HG03558 (cell line): Measurements from ENCODE around the gene RPL36.
"Not testable (repeated sequence)": the region's sequence is repeated elsewhere in the genome, so short reads cannot be mapped to it uniquely, and the experiment has no call there.

Experiments
- ATAC-seq: cut with Tn5 transposase; IDR thresholded peaks from one replicate; pipeline ENCODE4 v1.9.1; 2021; ENCODE audit warnings: moderate number of reproducible peaks; ENCODE audit not compliant: unreplicated experiment; ENCODE audit errors: extremely low read depth

RPL36 gene

DNA sequence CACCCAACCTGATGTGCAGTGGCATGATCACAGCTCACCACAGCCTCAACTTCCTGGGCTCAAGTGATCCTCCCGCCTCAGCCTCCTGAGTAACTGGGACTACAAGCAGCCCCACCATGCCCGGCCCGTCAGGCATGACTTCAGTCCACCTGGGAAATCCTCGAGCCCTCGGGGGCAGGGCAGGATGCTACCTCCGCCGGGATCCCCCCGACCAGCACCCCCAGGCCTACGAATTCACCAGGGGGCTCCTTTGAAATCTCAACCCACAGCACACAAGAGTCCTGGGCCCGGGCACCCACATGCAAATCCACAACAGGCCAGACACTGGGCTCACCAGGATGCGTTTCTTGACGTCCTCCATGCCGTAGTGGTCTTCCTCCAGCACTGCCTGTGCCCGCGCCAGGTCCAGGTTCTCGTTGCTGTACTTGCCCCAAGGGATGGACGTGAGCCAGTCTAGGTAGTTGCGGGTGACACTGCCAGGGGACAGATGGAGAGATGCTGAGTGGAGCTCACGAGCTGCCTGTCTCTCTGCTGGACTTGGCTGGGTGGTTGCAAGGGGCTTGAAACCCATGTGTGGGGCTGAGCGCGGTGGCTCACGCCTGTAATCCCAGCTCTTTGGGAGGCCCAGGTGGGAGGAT is 10.5 kb downstream of the RPL36 start:
- no peak for ATAC-seq

DNA sequence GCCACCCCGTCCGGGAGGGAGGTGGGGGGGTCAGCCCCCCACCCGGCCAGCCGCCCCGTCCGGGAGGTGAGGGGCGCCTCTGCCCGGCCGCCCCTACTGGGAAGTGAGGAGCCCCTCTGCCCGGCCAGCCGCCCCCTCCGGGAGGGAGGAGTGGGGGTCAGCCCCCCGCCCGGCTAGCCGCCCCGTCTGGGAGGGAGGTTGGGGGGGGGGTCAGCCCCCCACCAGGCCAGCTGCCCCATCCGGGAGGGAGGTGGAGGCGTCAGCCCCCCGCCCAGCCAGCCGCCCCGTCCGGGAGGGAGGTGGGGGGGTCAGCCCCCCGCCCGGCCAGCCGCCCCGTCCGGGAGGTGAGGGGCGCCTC is 11.9 kb downstream of the RPL36 start:
- not testable (repeated sequence) for ATAC-seq

DNA sequence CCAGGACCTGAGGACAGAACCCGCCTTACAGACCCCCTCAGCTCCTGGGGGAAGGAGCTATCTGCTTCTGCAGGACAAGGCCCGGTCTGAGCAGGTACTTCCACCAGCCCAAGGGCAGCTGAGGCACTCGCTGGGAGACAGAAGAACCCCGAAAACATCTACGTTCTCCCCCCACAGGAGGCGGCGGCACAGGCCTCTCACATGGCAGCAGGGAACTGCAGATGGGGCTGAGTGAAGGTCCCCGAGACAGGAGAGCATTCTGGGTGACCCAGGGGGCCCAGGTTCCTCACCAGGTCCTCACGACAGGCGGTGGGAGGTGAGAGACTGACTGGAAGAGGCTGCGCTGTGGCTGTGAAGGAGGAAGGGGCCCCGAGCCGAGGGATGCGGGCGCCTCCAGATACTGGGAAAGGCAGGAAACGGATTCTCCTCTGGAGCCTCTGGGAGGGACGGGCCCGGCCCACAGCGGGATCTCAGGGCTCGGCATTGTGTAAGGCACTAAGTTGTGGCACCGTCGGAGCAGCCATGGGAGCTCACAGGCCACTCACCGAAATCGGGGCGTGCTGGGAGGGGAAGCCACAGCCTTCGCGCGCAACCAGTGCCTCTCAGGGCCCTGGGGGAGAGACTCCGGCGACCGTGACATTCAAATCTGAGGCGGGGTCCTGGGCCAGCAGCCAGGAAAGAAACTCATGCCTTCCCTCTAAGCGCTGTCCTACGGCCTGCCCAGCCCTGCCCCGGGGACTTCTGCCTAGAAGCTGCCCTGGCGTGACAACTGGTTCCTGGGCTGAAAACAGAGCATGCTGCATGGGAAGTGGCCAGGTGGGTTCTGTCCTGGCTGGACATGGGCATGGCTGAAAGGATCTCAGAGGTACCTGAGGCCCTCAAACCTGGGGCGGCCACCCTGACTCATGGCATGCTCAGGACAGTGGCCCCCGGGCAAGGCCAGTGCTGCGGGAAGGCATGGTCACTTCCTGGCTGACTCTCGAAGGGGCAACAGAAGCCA is 14.0 kb downstream of the RPL36 start:
- no peak for ATAC-seq

DNA sequence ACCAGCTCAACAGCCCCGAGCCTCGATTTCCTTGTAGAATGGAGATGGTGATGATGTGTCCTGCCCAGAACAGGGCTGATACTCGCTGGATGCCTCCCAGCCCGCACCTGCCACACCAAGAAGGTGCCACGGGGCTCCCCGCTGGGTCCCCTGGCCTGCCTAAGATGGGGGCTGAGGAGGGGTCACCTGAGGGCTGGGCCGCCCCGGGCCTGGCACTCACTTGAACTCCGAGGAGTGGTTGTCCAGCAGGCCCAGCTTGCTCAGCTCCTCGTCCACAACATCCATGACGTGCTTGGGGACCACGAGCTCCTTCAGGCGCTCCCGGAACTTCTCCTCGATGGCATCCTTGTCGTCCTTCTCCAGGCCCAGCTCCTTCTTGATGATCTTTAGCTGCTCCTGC is 15.5 kb downstream of the RPL36 start:
- ATAC-seq = no peak

DNA sequence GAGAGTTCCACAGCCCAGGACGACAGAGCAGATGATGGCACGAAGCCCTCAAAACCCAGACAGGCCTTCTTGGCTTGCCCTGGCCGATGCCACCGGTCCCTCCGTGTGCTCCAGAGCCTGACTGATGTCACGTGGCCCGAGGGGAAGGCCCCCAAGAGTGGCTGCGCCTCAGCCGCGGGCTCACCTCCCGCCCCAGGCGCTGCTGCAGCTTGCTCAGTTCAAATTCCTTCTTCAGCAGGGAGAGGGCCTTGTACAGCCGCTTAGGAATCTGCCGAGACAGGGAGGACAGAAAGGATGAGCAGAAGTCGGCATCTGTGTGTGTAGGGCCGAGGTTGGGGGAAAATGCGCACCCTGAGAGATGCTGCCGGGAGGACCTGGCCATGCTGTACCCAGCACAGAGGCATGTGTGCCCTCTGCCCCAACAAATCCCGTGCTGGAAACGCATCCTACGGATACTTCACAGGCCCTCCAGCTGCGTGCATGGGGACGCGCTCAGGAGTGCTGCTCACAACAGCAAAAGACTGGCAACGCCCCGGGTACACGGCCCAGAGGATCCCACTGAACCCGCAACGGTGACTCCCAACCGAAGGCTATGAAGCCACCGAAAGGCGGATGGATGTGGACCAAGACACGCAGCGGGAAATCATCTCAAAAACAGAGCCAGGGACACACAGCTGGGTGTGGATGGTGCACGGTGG is 16.9 kb downstream of the RPL36 start:
- ATAC-seq = no peak

DNA sequence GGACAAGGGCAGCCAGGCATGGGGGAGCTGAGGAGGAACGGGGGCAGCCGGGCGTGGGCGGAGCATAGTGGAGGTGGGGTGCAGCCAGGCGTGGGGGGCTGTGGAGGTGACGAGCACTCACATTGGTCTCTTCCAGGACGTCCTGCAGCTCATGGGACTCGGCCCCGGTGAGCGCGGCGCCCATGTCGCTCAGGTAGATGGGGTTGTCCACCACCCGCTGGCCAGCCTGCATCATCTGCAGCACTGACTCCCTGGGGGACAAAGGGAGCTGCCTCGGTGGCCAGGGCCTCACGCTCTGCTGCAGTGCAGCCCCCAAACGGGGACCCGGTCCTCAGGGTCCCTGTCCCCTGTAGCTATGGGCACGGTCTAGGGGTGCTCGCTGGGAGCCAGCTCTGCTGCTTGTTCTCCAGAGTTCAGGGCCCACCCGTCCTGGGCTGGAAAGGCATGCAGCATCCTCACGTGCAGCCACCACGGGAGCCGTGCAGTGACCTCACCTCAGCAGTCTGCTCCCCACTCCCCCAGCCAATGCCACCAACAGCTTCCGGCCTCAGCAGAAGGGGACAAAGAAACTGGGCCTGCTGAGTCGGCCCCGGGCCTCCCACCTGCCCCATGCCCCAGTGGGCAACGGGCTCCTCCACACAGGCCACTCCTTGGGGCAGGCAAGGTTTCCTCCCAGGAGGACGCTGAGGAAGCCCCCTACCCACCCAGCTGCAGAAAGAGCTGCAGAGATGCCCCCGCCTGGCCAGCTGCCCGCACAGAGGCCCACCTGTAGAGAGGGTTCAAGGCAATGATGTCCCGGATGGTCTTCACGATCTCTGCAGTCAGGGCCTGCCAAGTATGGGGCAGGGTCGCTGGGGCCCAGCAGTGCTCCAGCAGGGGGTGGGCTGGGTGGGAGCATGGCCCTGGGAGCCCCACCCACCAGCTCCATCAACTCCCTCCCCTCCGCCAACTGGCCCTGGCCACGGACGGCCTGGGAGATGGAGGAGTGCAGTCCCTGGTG is 17.8 kb downstream of the RPL36 start:
- ATAC-seq = no peak

DNA sequence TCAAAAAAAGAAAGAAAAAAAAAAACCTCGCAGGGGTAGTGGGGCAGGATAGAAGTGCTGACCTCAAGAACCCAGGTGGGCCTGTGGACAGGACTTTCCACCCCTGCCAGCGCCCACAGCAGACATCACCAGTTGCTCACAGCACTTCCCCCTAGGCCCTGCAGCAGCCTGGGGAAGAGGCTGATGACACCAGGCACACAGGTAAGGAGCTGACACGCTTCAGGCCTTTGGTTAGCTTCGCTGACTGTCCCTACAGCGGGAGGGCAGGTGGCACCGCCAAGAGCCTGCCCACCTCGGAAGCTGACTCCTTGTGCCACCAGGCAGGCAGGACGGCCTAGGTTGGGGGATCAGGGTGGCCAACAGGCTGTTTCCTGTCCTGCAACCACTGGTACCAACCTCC is 20.9 kb downstream of the RPL36 start:
- no peak for ATAC-seq

DNA sequence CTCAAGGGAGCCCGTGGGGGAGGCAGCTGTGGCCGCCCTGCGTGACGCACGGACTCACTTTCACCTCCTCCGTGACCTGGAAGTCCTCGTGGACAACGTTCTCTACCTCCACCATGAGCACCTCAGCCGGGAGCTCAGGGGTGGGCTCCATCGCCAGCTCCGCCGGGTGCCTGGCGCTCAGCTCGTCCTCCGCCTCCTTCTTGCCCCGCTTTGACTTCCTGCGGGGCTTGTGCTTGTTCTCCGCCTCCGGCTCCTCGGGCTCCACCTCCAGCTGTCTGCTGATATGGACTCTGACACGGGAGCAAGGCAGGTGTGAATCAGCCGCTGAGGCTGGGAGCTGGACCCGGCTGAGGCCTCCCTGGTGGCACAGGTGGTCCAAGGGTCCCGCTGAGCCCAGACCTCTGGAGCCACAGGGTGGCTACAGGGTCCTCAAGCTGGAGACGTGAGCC is 21.6 kb downstream of the RPL36 start:
- no peak for ATAC-seq

DNA sequence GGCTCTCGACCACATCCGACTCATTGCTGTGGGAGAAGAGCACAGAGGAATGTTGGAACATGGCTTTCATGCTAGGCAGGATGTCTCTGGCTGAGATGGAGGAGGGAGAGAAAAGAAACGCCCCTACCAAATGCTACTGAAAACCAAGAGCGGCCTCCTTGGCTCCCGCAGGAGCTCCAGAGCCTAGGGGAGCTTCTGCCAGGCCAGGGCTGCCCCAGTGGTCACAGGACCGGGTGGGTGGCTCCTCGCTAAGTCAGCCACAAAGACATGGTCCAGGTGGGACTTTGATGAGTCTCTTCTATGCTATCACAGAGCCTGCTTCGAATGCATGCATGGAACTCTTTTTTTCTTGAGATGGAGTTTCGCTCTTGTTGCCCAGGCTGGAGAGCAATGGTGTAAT is 23.1 kb downstream of the RPL36 start:
- ATAC-seq = no peak

DNA sequence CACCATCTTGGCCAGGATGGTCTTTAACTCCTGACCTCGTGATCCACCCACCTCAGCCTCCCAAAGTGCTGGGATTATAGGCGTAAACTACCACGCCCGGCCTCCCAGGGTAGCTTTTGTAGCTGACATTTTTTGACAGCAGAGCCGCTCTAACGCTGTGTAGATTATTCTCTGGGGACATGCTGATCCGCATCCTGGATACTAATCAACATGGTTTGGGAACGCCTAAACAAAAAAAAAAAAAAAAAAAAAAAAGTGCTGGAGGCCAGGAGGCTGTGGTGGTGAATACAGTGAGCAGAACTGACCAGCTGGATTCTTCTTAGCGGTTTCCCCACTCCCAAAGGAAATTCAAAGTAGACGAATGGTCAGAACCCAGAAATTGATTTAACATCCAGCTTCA is 24.7 kb downstream of the RPL36 start:
- no peak for ATAC-seq

DNA sequence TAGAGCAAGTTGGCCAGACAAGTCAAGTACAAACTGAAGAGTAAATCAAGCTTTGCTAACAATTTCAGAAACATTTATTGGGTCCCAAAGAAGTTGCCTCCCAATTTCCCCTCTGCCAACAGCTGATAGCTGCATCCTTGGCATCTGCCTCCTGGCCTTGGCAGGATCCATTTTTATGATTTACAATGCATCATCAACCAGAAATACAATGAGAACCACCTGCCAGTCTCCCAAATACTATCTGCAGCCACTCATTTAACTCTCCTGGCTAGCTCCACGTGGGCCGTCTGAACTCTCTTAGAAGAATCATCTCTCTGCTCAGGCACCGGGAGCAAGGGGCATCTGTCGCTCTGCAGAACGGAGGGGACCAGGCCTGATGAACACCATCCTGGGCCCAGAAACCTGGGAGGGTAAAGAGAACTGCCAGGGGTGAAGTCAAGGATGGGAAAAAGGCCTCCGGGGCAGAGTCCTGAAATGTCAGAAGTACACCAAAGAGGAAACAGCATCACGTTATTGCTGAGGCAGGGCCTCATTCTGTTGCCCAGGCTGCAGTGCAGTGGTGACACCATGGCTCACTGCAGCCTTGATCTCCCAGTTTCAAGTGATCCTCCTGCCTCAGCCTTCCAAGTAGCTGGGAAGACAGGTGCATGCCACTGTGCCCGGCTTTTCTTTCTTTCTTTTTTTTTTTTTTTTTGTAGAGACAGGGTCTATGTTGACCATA is 27.3 kb downstream of the RPL36 start:
- ATAC-seq = no peak

DNA sequence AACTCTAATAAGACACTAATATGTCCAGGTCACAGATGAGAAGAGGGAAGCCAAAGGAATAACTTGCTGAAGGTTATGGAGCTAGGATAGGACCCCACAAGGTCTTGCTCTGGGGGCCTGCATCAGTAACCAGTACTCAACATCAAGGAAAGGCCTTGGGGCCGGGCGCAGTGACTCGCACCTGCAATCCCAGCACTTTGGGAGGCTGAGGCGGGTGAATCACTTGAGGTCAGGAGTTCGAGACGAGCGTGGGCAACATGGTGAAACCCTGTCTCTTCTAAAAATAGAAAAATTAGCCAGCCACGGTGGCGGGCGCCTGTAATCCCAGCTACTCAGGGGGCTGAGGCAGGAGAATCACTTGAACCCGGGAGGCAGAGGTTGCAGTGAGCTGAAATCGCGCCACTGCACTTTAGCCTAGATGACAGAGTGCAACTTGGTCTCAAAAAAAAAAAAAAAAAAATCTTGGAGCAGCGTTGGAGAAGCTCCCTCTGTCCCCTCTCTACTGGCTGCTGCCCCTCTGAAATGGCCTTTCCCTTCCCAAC is 28.0 kb downstream of the RPL36 start:
- ATAC-seq = no peak

DNA sequence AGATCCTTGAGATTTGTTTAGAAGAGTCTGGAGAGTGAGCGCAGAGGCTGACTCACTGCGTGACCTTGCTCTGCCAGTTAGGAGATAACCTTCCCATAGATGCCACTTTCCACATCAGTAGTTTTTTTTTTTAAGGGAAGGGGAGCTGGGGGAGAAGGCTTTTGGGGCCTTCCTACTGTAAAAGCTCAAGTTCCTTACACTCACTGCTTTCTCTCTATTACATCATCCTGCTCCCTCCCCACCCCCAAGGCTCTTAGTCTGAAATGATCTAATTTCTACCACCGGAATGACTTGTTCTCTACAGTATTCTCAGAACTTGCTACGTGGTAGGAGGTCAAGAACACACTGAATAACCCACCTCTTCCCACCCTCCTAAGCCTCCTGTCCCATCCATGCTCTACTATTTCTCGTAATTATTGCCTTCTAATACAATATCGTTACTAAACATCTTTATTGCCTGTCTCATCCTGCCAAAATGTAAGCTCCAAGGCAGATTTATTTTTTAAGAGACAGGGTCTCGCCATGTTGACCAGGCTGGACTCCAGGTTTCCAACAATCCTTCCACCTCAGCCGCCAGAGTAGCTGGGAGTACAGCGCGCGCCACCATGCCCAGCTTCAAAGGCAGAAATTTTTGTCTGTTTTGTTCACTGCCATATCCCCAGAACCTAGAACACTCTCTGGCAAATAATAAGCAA is 28.6 kb downstream of the RPL36 start:
- no peak for ATAC-seq

DNA sequence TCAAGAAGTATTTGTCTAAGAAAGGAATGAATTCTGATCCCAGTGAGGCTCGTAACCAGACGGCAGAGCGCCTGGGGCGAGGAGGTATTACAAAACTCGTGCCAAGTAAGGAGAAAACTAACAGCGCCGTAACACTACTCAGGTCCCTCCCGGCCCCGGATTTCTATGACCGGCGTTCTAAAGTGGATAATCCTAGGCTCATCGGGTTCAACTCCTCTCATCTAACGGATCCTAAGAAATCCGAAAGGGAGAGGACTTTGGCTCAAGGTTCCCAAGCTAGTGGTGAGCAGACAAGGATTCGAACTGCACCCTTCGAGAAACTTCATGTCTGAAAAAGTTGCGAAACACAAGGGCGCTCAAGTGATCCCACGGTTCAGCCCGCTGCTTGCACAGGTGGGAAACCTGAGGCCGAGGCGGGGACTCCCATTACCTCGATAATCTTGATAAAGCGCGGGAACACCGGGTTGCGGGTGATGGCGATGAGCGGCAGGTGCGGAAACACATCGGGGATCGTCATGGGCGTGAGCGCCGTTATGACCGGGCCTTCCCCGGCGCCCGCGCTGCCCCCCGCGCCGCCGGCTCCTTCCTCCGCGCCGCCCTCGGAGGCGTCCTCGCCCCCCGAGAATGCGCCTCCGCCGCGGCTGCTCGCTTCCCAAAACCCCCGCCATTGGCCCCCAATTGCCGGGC is 29.3 kb downstream of the RPL36 start:
- ATAC-seq = no peak

DNA sequence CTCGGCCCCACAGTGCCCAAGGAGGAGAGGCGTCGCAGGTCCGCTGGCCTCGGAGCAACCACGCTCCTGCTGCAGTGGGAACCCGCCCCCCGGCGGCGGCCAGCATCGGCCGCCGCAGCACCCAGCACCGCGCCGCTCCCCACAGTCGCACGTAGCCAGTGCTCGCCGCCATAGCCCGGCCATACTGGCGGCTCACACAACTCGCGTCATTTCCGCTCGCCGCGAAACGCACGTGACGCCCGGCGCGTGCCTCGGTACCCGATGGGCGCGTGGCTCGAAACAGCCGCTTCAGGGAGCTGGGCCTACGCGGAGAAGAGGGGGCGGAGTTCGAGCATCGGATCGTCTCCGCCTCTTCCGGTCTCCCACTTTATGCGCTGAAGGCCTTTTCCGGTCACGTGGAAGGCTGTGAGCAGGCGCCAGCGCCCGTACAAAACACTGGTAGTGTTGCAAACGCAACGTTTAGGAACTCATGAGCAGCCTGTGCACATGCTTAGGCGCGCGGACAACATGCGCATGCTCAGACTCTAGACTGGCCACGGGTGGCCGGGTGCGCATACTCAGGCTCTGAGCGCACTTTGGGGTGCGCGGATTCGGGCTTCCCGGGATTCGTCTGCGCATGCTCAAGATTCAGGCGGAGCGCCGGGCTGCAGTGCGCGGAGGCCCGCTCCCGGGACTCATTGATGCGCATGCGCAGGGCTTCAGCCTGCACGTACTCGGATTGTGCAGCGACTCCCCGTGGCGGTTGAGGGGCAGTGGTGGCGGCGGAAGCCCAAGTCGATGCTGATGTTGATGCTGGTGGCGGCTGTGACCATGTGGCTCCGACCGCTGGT is 30.1 kb downstream of the RPL36 start, which contains the start of the genes CATSPERD and LONP1:
Gene CATSPERD, plus strand, starts transcription at position 677 of the 830 bp plus-strand sequence. Its CDS starts 101 bp downstream, at position 778.
Gene LONP1, minus strand, starts transcription at position 186 of the 830 bp plus-strand sequence. Its CDS starts 14 bp downstream, at position 172.
- ATAC-seq = peak; percentile 65

DNA sequence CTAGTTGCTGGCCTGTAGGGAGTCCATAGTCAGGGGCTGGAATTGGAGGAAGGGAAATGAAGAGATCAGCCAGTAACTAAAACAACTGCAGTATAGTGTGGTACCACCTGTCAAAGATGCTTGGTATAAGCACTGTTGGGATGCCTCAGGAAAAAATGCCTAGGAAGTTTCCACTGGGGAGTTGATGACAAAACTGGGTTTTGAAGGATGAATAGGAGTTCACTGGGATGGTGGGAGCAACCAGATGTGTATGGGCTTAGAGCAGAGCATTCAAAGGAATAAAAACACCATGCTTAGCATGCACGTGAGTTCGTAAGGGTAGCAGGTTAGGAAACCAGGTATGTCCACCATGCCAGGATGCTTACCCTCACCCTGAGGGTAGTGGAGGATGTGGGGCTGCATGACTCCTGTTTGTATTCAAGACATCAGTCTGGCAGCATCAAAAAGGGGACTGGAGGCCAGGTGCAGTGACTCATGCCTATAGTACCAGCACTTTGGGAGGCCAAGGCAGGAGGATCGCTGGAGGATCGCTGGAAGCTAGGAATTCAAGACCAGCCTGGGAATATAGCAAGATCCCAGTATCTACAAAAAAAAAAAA is 37.5 kb downstream of the RPL36 start:
- no peak for ATAC-seq
